Suprapubic skin (tissue), 4 donors: Measurements from ENCODE around the gene OR8B12.

Source experiments
- POLR2A ChIP-seq, 2 donors: fragments of 450-650 bp; IDR thresholded peaks; one replicate each; pipeline ENCODE4 v1.6.1; 2017; ENCODE audit warnings: antibody characterized with exemption in 2 of 2, mild to moderate bottlenecking in 2 of 2, moderate library complexity in 2 of 2
- POLR2AphosphoS5 ChIP-seq, 3 donors: sonication (generic); formaldehyde crosslinking; IDR thresholded peaks; one replicate each; pipeline ENCODE4 v1.6.1; 2017; ENCODE audit warnings: antibody characterized with exemption in 3 of 3
- TF ChIP-seq, protein P1 (sequence below), 2 donors: fragments of 200-600 bp in 1 of 2; fragments of 450-650 bp in 1 of 2; sonication (generic) in 1 of 2; IDR thresholded peaks; one replicate each; pipeline ENCODE4 v1.5.1; 2016 to 2019; ENCODE audit warnings: antibody characterized with exemption in 2 of 2, mild to moderate bottlenecking in 1 of 2, moderate library complexity in 1 of 2

DNA sequence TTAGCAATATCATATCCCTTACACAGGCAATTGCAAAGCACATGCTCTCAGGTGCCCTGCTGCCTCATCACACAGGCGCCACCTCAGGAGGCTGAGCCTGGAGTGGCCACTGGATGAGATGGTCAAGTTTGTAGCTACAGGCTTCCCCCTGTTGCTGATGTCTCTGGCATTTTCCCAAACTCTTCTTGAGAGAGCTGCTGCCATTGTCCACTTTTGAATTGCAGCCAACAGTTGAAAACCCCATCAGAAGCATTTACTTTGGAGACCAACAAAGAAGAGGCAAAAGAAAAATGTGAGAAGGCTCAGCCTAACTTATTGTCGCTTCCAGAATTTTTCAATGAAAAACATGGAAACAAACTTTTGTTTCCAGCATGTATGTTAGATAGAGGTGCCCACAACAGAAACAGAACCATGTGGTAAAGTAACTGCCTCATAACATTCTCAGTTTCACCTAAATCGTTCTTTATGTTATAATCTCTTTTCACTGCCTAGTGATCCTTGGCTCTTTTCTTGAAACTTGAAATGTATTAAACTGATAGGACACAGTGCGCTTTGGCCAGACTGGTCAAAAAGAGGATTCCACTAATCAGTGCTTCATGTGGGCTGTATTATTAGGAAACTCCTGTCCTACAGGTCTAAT is 50.3 kb downstream of the OR8B12 start:
- TF ChIP-seq POLR2AphosphoS5 (IDR thresholded peaks at IDR 0.05), result no peak
- TF ChIP-seq, protein P1, sequence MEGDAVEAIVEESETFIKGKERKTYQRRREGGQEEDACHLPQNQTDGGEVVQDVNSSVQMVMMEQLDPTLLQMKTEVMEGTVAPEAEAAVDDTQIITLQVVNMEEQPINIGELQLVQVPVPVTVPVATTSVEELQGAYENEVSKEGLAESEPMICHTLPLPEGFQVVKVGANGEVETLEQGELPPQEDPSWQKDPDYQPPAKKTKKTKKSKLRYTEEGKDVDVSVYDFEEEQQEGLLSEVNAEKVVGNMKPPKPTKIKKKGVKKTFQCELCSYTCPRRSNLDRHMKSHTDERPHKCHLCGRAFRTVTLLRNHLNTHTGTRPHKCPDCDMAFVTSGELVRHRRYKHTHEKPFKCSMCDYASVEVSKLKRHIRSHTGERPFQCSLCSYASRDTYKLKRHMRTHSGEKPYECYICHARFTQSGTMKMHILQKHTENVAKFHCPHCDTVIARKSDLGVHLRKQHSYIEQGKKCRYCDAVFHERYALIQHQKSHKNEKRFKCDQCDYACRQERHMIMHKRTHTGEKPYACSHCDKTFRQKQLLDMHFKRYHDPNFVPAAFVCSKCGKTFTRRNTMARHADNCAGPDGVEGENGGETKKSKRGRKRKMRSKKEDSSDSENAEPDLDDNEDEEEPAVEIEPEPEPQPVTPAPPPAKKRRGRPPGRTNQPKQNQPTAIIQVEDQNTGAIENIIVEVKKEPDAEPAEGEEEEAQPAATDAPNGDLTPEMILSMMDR (IDR thresholded peaks at IDR 0.05), result no peak
- no peak for TF ChIP-seq POLR2A (IDR thresholded peaks at IDR 0.05)
